Epithelial cell of proximal tubule (primary cell): ENCODE results near the gene MLLT3. TPM values are rescaled to one million over a fixed set of nuclear protein-coding genes. Genes with fewer than 3 reads are reported as not detected.

Experiments used
- DNase-seq: peaks from one replicate; pipeline ENCODE4 v3.0.0-alpha.2; 2011; ENCODE audit warnings: low read depth
- H3K4me3 ChIP-seq: 2 replicates; pipeline ENCODE4 v1.5.1; 2011; ENCODE audit warnings: low read depth, mild to moderate bottlenecking, low read length
- CTCF ChIP-seq: conservative IDR thresholded peaks from 2 replicates; pipeline ENCODE4 v1.5.1; 2012; ENCODE audit warnings: low read depth, mild to moderate bottlenecking, low read length
- total RNA-seq: library from RNA; depleted of rRNA; stranded (reverse); fragments of >200 nt; gene quantifications from 2 replicates; pipeline ENCODE4 v1.2.3, GENCODE V29; 2015

The MLLT3 gene
- total RNA-seq, 1 donor from 2014 or later: 29.3 TPM

GRCh38 chr9:20488691-20489090, 133.6 kb downstream of the MLLT3 start:
- H3K4me3 ChIP-seq: no peak overlapping the region
- TF ChIP-seq CTCF: no peak
- no peak for DNase-seq

GRCh38 chr9:20486552-20486951, 135.7 kb downstream of the MLLT3 start:
- DNase-seq: no peak
- TF ChIP-seq CTCF: no peak
- no peak overlapping the region for H3K4me3 ChIP-seq

- TF ChIP-seq CTCF: no peak
- H3K4me3 ChIP-seq: no peak overlapping the region
- DNase-seq: no peak
These were observed 140.9 kb downstream of the MLLT3 start for GRCh38 chr9:20481437-20481836.

GRCh38 chr9:20480249-20480648, 142.1 kb downstream of the MLLT3 start:
- TF ChIP-seq CTCF: no peak
- DNase-seq: no peak
- H3K4me3 ChIP-seq: no peak overlapping the region

GRCh38 chr9:20479419-20480155, 142.7 kb downstream of the MLLT3 start:
- no peak for DNase-seq
- TF ChIP-seq CTCF: no peak
- no peak overlapping the region for H3K4me3 ChIP-seq

GRCh38 chr9:20478786-20479185, 143.5 kb downstream of the MLLT3 start:
- DNase-seq: no peak
- no peak overlapping the region for H3K4me3 ChIP-seq
- TF ChIP-seq CTCF: no peak

- no peak overlapping the region for H3K4me3 ChIP-seq
- no peak for TF ChIP-seq CTCF
- no peak for DNase-seq
These were observed 144.2 kb downstream of the MLLT3 start for GRCh38 chr9:20477940-20478620.
